HEK293 (cell line): Measurements from ENCODE around the gene PIGW.

ENCODE experiments used
- CTCF ChIA-PET: fragments of 350-600 bp; formaldehyde crosslinking; extraction: SDS; loops from one replicate; lab custom pipeline; 2021; ENCODE audit warnings: antibody characterized with exemption; lab: Yijun Ruan, JAX
- POLR2A ChIA-PET: fragments of 300-600 bp; formaldehyde crosslinking; extraction: SDS; loops from one replicate; lab custom pipeline; 2020; ENCODE audit warnings: antibody characterized with exemption, inconsistent platforms; lab: Yijun Ruan, JAX
- H3K27ac ChIP-seq: fragments of 200-500 bp; sonication (Bioruptor generic); 2 replicates; pipeline ENCODE4 v1.5.1; 2014; ENCODE audit warnings: low read depth, low read length, control low read depth, inconsistent platforms; ENCODE audit errors: extremely low read depth
- H3K36me3 ChIP-seq, 2 experiments: fragments of 200-500 bp in 1 of 2; sonication (Bioruptor generic) in 1 of 2; 1 replicate in 1 of 2; 2 replicates in 1 of 2; pipeline ENCODE4 v1.5.1; 2014 to 2017; ENCODE audit warnings: inconsistent platforms in 2 of 2, low read length in 2 of 2; ENCODE audit not compliant: control insufficient read depth in 2 of 2, insufficient read depth in 1 of 2
- H3K4me1 ChIP-seq: fragments of 200-500 bp; sonication (Bioruptor generic); 2 replicates; pipeline ENCODE4 v1.5.1; 2014; ENCODE audit warnings: mild to moderate bottlenecking, low read length, inconsistent platforms; ENCODE audit not compliant: control insufficient read depth, insufficient read depth
- H3K4me3 ChIP-seq: 2 replicates; pipeline ENCODE4 v1.5.1; 2011; ENCODE audit warnings: low read depth, mild to moderate bottlenecking, control low read depth, low read length, moderate library complexity
- H3K9me3 ChIP-seq: fragments of 200-500 bp; sonication (Bioruptor generic); 2 replicates; pipeline ENCODE4 v1.5.1; 2014; ENCODE audit warnings: low read depth, low read length, inconsistent platforms; ENCODE audit not compliant: control insufficient read depth, insufficient read depth
- BCL11B ChIP-seq: fragments of 450-650 bp; formaldehyde crosslinking; IDR thresholded peaks from 2 replicates; pipeline ENCODE4 v1.5.1; 2016; ENCODE audit warnings: low read depth, missing biosample characterization, missing genetic modification characterization
- ELK4 ChIP-seq: IDR thresholded peaks from 2 replicates; pipeline ENCODE4 v1.6.1; 2011; ENCODE audit warnings: mild to moderate bottlenecking, low read depth, low read length, borderline replicate concordance
- GLIS2 ChIP-seq: fragments of 450-650 bp; formaldehyde crosslinking; IDR thresholded peaks from 2 replicates; pipeline ENCODE4 v1.5.1; 2016; ENCODE audit warnings: missing biosample characterization, missing genetic modification characterization
- HIC1 ChIP-seq: fragments of 450-650 bp; formaldehyde crosslinking; IDR thresholded peaks from 2 replicates; pipeline ENCODE4 v1.5.1; 2016; ENCODE audit warnings: missing biosample characterization, missing genetic modification characterization
- INSM2 ChIP-seq: fragments of 450-650 bp; formaldehyde crosslinking; IDR thresholded peaks from 2 replicates; pipeline ENCODE4 v1.5.1; 2016; ENCODE audit warnings: missing biosample characterization, missing genetic modification characterization
- TCF7L2 ChIP-seq: IDR thresholded peaks from 2 replicates; pipeline ENCODE4 v1.6.1; 2011; ENCODE audit warnings: low read depth, mild to moderate bottlenecking, inconsistent platforms, low read length, moderate library complexity, borderline replicate concordance
- YY2 ChIP-seq: fragments of 450-650 bp; formaldehyde crosslinking; IDR thresholded peaks from 2 replicates; pipeline ENCODE4 v1.5.1; 2016; ENCODE audit warnings: missing biosample characterization, missing genetic modification characterization
- ZBTB6 ChIP-seq: fragments of 450-650 bp; formaldehyde crosslinking; IDR thresholded peaks from 2 replicates; pipeline ENCODE4 v1.5.1; 2017; ENCODE audit warnings: missing biosample characterization, missing genetic modification characterization
- ZFHX2 ChIP-seq: fragments of 450-650 bp; formaldehyde crosslinking; conservative IDR thresholded peaks from 2 replicates; pipeline ENCODE4 v1.5.1; 2016; ENCODE audit warnings: missing biosample characterization, missing genetic modification characterization
- ZFP69B ChIP-seq: fragments of 450-650 bp; formaldehyde crosslinking; IDR thresholded peaks from 2 replicates; pipeline ENCODE4 v1.5.1; 2016; ENCODE audit warnings: missing biosample characterization, missing genetic modification characterization
- ZNF114 ChIP-seq: fragments of 450-650 bp; formaldehyde crosslinking; IDR thresholded peaks from 2 replicates; pipeline ENCODE4 v1.5.0; 2017; ENCODE audit warnings: missing biosample characterization, missing genetic modification characterization
- ZNF585B ChIP-seq: fragments of 450-650 bp; formaldehyde crosslinking; IDR thresholded peaks from 2 replicates; pipeline ENCODE4 v1.5.1; 2016; ENCODE audit warnings: missing biosample characterization, missing genetic modification characterization
- ZNF626 ChIP-seq: fragments of 450-650 bp; sonication (Bioruptor Pico); formaldehyde crosslinking; IDR thresholded peaks from 2 replicates; pipeline ENCODE4 v1.5.1; 2018; ENCODE audit warnings: missing biosample characterization, missing genetic modification characterization, inconsistent platforms
- ZNF776 ChIP-seq: fragments of 450-650 bp; formaldehyde crosslinking; IDR thresholded peaks from 2 replicates; pipeline ENCODE4 v1.5.0; 2017; ENCODE audit warnings: missing biosample characterization, missing genetic modification characterization, borderline replicate concordance
- ZNF791 ChIP-seq: fragments of 450-650 bp; formaldehyde crosslinking; IDR thresholded peaks from 2 replicates; pipeline ENCODE4 v1.5.1; 2016; ENCODE audit warnings: missing biosample characterization, missing genetic modification characterization
- ZSCAN30 ChIP-seq: fragments of 450-650 bp; IDR thresholded peaks from 2 replicates; pipeline ENCODE4 v1.5.1; 2018; ENCODE audit warnings: missing biosample characterization, mild to moderate bottlenecking, missing genetic modification characterization, moderate library complexity
- ZSCAN5A ChIP-seq: fragments of 450-650 bp; formaldehyde crosslinking; IDR thresholded peaks from 2 replicates; pipeline ENCODE4 v1.5.1; 2016; ENCODE audit warnings: missing biosample characterization, missing genetic modification characterization
- TF ChIP-seq, protein P1 (sequence below): sonication (generic); formaldehyde crosslinking; IDR thresholded peaks from 2 replicates; pipeline ENCODE4 v1.8.1; 2022; ENCODE audit warnings: mild to moderate bottlenecking, moderate library complexity, missing genetic modification reagents
- TF ChIP-seq, protein P2 (sequence below): fragments of 450-650 bp; formaldehyde crosslinking; IDR thresholded peaks from 2 replicates; pipeline ENCODE4 v1.5.1; 2016; ENCODE audit warnings: missing biosample characterization, missing genetic modification characterization, low read depth
- TF ChIP-seq, protein P3 (sequence below): fragments of 450-650 bp; formaldehyde crosslinking; IDR thresholded peaks from 2 replicates; pipeline ENCODE4 v1.5.1; 2016; ENCODE audit warnings: missing biosample characterization, missing genetic modification characterization
- TF ChIP-seq, protein P4 (sequence below): fragments of 450-650 bp; formaldehyde crosslinking; IDR thresholded peaks from 2 replicates; pipeline ENCODE4 v1.5.1; 2016; ENCODE audit warnings: missing biosample characterization, missing genetic modification characterization

The PIGW gene

GRCh38 chr17:36534840-36535668 is at the start of gene PIGW, which contains the start of gene MYO19:
Gene PIGW, plus strand, starts transcription at chr17:36534987. Its CDS starts 2,115 bp downstream, at chr17:36537102.
Gene MYO19, minus strand, starts transcription at chr17:36534868. Its CDS starts 2,330 bp downstream, at chr17:36532538.
- Histone ChIP-seq H3K36me3 (peaks cover 51 to 57% of the 10 kb centered on the region in 2 experiments), H3K9me3 (no peaks in the 10 kb centered on the region), H3K4me1 (0 out of 2 replicates have a peak, but pooled peaks cover 3% of the 10 kb centered on the region), H3K27ac (peak within 1 kb of the TSS; percentile 94), H3K4me3 (peak within 1 kb of the TSS; percentile 91)
- CTCF ChIA-PET: interaction anchor here (0.5 to 2.0 kb wide), 12 partner anchors 8 to 559 kb away, joined by 3 to 15 read pairs (median 4); partner anchors contain the start of gene MRM1
- POLR2A ChIA-PET: interaction anchor here (0.6 to 4.5 kb wide), 10 partner anchors 9 to 68 kb away, joined by 3 to 81 read pairs (median 3); partner anchors contain the start of genes DHRS11, GGNBP2 and MRM1
- TF ChIP-seq ZSCAN5A (peak; percentile 41; the same call in 1 of the 2 replicates), ZBTB6 (tag by site-specific recombination) (peak; percentile 32; the same call in 1 of the 2 replicates), ZNF114 (tag by site-specific recombination) (no peak), BCL11B (tag by site-specific recombination) (peak; percentile 56), ZFP69B (no peak; the same call in 1 of the 2 replicates), GLIS2 (peak; percentile 93), ZFHX2 (tag by site-specific recombination) (peak; percentile 72), ZSCAN30 (peak; percentile 40; the same call in 1 of the 2 replicates), YY2 (tag by site-specific recombination) (peak; percentile 92), HIC1 (tag by site-specific recombination) (peak; percentile 99), ZNF776 (no peak), ZNF626 (tag by site-specific recombination) (no peak), ELK4 (peak; percentile 40; the same call in 1 of the 2 replicates), TCF7L2 (no peak), INSM2 (tag by site-specific recombination) (no peak), ZNF585B (tag by site-specific recombination) (0 out of 2 replicates have a peak, but pooled peaks have one; percentile 5), ZNF791 (tag by site-specific recombination) (no peak)
- TF ChIP-seq, protein P1, sequence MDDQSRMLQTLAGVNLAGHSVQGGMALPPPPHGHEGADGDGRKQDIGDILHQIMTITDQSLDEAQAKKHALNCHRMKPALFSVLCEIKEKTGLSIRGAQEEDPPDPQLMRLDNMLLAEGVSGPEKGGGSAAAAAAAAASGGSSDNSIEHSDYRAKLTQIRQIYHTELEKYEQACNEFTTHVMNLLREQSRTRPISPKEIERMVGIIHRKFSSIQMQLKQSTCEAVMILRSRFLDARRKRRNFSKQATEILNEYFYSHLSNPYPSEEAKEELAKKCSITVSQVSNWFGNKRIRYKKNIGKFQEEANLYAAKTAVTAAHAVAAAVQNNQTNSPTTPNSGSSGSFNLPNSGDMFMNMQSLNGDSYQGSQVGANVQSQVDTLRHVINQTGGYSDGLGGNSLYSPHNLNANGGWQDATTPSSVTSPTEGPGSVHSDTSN (CRISPR knock-in tag): peak; percentile 44; the same call in 1 of the 2 replicates
- TF ChIP-seq, protein P2, sequence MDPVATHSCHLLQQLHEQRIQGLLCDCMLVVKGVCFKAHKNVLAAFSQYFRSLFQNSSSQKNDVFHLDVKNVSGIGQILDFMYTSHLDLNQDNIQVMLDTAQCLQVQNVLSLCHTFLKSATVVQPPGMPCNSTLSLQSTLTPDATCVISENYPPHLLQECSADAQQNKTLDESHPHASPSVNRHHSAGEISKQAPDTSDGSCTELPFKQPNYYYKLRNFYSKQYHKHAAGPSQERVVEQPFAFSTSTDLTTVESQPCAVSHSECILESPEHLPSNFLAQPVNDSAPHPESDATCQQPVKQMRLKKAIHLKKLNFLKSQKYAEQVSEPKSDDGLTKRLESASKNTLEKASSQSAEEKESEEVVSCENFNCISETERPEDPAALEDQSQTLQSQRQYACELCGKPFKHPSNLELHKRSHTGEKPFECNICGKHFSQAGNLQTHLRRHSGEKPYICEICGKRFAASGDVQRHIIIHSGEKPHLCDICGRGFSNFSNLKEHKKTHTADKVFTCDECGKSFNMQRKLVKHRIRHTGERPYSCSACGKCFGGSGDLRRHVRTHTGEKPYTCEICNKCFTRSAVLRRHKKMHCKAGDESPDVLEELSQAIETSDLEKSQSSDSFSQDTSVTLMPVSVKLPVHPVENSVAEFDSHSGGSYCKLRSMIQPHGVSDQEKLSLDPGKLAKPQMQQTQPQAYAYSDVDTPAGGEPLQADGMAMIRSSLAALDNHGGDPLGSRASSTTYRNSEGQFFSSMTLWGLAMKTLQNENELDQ (tag by site-specific recombination): no peak
- TF ChIP-seq, protein P3, sequence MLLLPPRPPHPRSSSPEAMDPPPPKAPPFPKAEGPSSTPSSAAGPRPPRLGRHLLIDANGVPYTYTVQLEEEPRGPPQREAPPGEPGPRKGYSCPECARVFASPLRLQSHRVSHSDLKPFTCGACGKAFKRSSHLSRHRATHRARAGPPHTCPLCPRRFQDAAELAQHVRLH (tag by site-specific recombination): peak; percentile 10; the same call in 1 of the 2 replicates
- TF ChIP-seq, protein P4, sequence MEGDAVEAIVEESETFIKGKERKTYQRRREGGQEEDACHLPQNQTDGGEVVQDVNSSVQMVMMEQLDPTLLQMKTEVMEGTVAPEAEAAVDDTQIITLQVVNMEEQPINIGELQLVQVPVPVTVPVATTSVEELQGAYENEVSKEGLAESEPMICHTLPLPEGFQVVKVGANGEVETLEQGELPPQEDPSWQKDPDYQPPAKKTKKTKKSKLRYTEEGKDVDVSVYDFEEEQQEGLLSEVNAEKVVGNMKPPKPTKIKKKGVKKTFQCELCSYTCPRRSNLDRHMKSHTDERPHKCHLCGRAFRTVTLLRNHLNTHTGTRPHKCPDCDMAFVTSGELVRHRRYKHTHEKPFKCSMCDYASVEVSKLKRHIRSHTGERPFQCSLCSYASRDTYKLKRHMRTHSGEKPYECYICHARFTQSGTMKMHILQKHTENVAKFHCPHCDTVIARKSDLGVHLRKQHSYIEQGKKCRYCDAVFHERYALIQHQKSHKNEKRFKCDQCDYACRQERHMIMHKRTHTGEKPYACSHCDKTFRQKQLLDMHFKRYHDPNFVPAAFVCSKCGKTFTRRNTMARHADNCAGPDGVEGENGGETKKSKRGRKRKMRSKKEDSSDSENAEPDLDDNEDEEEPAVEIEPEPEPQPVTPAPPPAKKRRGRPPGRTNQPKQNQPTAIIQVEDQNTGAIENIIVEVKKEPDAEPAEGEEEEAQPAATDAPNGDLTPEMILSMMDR (tag by site-specific recombination): peak; percentile 62
